Fibroblast of mammary gland (primary cell): ENCODE measurements around the gene MORN4.

Experiments
- DNase-seq: peaks from one replicate; pipeline ENCODE4 v3.0.0-alpha.2; 2010; ENCODE audit warnings: low read depth
- H3K4me3 ChIP-seq: 2 replicates; pipeline ENCODE4 v1.5.1; 2011; ENCODE audit warnings: low read depth, mild to moderate bottlenecking, low read length, moderate library complexity; ENCODE audit not compliant: control insufficient read depth
- TF ChIP-seq, protein P1 (sequence below): conservative IDR thresholded peaks from 2 replicates; pipeline ENCODE4 v1.5.1; 2011; ENCODE audit warnings: low read depth, low read length, inconsistent platforms; ENCODE audit not compliant: control insufficient read depth, insufficient read depth

MORN4 gene

GRCh38 chr10:97597778-97598177 lies 35.5 kb downstream of the MORN4 start:
- TF ChIP-seq, protein P1, sequence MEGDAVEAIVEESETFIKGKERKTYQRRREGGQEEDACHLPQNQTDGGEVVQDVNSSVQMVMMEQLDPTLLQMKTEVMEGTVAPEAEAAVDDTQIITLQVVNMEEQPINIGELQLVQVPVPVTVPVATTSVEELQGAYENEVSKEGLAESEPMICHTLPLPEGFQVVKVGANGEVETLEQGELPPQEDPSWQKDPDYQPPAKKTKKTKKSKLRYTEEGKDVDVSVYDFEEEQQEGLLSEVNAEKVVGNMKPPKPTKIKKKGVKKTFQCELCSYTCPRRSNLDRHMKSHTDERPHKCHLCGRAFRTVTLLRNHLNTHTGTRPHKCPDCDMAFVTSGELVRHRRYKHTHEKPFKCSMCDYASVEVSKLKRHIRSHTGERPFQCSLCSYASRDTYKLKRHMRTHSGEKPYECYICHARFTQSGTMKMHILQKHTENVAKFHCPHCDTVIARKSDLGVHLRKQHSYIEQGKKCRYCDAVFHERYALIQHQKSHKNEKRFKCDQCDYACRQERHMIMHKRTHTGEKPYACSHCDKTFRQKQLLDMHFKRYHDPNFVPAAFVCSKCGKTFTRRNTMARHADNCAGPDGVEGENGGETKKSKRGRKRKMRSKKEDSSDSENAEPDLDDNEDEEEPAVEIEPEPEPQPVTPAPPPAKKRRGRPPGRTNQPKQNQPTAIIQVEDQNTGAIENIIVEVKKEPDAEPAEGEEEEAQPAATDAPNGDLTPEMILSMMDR: no peak
- H3K4me3 ChIP-seq: no peak overlapping the region
- DNase-seq: no peak

DNA sequence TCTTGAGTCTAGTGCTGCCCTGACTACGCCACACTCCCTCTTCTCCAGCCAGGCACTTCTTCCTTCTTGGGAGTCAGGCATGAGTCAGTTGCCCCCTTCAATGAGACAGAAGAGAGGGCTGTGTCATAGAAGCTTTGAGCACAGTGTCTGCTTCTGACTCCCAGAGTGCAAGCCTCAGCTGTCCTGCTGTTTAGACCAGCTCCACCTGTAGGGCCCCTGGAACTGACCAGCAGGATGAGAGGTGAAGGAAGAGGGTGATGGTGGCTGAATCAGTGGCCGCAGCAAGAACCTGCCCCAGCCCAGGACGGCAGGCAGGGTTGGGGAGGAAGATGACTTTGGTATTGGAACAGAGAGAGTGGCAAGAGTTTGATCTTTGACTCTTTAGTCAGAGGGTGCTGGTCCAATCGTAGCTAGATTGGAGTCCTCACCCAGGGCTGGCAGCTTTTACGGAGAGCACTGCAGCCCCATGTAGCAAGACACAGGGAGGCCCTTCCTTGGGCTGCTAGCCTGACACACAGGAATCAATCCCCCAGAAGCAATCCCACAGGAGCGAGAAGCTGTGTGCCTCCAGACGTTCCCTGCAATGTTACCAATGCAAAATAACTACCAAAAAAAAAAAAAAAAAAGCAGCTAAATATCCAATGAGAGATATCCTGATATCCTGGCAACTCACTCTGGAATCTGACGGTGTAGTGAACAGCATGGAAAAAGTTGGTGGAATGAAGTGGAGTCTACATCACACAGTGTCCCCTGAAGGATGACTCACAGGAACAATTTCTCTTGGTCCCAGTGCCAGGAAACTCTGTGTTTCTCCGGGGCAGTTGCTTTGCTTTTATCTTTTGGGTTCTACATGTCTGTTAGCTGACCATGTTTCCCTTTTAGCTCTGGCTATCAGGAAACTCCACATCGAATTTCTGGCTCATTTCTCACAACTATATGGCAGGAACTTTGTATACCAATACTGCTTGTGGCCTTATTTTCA lies 36.9 kb downstream of the MORN4 start:
- peak; percentile 89 for DNase-seq
- TF ChIP-seq, protein P1: no peak
- no peak overlapping the region for H3K4me3 ChIP-seq

DNA sequence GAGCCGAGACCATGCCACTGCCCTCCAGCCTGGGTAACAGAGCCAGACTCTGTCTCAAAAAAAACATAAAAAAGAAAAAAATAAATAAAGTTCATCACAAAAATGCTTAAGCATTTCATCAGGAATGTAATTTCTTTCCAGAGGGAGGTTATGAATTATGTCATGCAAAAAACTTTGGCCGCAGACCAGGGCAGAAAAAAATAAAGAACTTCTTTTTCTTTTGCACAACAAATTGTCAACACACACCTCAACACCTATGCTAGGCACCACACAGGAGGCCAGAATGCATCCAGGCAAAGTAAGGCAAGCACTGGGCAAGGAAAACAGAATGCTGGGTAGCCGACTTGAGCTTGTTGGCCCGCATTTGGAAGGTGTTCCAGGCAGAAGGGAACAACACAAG lies 39.9 kb downstream of the MORN4 start:
- TF ChIP-seq, protein P1: no peak

DNA sequence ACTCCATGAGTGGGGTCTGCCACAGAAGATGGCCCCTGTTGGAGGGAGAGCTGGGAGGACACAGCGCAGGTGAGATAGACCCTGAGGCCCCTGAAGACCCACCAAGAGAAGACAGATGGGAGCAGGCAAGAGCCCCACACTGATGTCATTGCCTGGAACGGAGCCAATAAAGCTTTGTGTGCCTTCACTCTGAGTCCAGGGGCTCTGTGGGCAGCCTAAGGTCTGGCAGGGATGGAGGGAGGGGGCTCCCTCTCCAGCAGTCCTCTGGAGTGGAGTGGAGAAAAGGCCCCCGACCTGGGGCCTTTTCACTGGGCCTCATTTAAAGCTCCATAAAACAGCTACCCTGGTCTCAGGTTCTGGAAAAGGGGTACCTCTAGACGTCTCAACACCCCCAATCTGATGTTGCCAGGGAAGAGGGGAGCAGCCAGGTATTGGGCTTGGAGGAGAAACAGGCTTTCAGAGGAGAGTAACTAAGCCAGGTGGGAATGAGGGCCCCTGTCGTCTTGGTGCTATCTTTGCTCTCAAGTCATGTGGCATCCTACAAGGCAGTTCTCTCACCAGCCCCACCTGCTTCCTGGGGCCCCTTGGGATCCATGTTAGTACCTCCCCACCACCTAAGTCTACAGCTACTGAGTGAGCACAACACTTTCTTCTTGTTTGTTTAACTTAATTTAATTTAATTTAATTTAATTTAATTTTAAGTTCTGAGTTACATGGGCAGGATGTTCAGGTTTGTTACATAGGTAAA lies 42.4 kb downstream of the MORN4 start:
- TF ChIP-seq, protein P1: no peak
- no peak for DNase-seq
- H3K4me3 ChIP-seq: no peak overlapping the region

More for the DNA sequence above, 39.9 kb downstream of the MORN4 start:
- DNase-seq: no peak
- H3K4me3 ChIP-seq: no peak overlapping the region

DNA sequence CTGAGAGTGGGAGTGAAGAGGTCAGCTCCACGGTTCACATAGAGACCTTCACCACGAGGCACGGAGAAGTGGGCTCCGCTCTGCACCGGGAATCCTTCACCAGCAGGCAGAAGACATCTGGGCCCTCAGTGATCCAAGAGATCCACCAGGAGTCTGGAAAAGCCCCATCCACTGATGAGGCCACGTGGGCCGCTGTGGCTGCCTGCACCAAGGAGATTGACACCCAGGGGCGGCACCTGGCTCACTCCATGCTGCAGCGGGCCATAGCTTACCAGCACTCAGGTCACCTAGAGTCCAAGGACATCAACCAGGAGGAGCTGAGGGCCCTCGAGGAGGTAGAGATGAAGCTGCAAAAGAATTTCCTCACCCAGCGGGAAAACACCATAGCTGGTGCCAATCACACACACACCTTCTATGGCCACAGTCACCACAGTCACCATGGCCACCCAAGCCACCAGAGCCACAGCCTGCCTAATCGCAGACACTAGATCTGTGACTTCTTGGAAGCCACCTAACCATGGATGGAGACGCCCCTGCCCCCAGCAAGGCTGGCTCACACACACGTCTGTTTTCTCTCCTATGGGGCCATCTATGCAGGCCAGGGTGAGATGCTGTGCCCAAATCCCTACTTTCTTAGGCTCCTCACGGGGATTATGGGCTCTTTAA lies 43.1 kb downstream of the MORN4 start:
- TF ChIP-seq, protein P1: no peak
- H3K4me3 ChIP-seq: no peak overlapping the region
- no peak for DNase-seq

DNA sequence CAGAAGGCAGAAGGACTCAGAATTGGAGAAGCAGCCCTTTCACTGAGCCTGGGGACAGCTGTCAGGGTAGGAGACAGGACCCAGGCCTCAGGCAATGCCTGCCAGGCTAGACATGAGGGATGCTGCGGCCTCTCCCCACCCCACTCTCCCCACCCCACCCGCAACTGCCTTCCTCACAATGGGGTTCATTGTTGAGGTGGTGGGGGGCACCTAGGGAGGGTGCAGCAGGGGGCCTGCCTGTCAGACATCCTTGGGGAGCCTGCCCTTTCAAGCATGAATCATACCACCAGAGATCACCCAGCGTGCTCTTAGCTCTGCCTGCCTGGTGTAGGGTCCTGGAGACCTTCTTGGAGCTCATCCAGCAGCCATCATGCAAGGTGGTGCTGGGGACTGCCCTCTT lies 43.8 kb downstream of the MORN4 start, which contains the start of gene C10orf62:
Gene C10orf62, plus strand, starts transcription at position 243 of the 400 bp plus-strand sequence. CDS start 177 bp downstream, outside the sequence.
- DNase-seq: no peak
- H3K4me3 ChIP-seq: no peak within 1 kb of the TSS
- TF ChIP-seq, protein P1: no peak
